Gastroesophageal sphincter (tissue), 3 donors: ENCODE measurements around the gene CTNNA2.

Experiments
- CTCF ChIP-seq, 4 experiments: fragments of 200-600 bp in 2 of 4; fragments of 450-650 bp in 2 of 4; sonication (generic) in 1 of 4; IDR thresholded peaks; one replicate each; pipeline ENCODE4 v1.5.1; 2017 to 2019; ENCODE audit warnings: antibody characterized with exemption in 4 of 4, mild to moderate bottlenecking in 2 of 4, moderate library complexity in 2 of 4
- EP300 ChIP-seq: sonication (generic); formaldehyde crosslinking; IDR thresholded peaks from one replicate; pipeline ENCODE4 v1.6.1; 2017; ENCODE audit warnings: antibody characterized with exemption, mild to moderate bottlenecking
- POLR2A ChIP-seq, 2 donors: fragments of 450-650 bp; IDR thresholded peaks; one replicate each; pipeline ENCODE4 v1.6.1; 2017; ENCODE audit warnings: antibody characterized with exemption in 2 of 2, mild to moderate bottlenecking in 2 of 2, moderate library complexity in 1 of 2
- POLR2AphosphoS5 ChIP-seq: sonication (generic); formaldehyde crosslinking; IDR thresholded peaks from one replicate; pipeline ENCODE4 v1.6.1; 2017; ENCODE audit warnings: antibody characterized with exemption

GRCh38 chr2:80028584-80028983, 515.7 kb downstream of the CTNNA2 start:
- TF ChIP-seq POLR2AphosphoS5 (no peak), CTCF (IDR thresholded peaks at IDR 0.05) (no peak), POLR2A (IDR thresholded peaks at IDR 0.05) (no peak), EP300 (no peak)
